K562 (cell line): ENCODE results near the gene TRAPPC1. TPM values are rescaled to one million over a fixed set of nuclear protein-coding genes. Genes with fewer than 3 reads are reported as not detected.
A peak's percentile ranks its signal among the peaks of the same experiment; 100 is the strongest.

Experiments used
- BRD9 ChIP-seq: fragments of 450-650 bp; IDR thresholded peaks from 2 replicates; pipeline ENCODE4 v1.6.1; 2018; ENCODE audit warnings: low read depth; ENCODE audit not compliant: partially characterized antibody
- DMBX1 ChIP-seq: fragments of 250-450 bp; sonication (Bioruptor Pico); IDR thresholded peaks from 2 replicates; pipeline ENCODE4 v1.8.0; 2022; ENCODE audit warnings: inconsistent platforms, mild to moderate bottlenecking, moderate library complexity, borderline replicate concordance
- ESRRA ChIP-seq: fragments of 450-650 bp; IDR thresholded peaks from 2 replicates; pipeline ENCODE4 v1.6.1; 2014; ENCODE audit warnings: low read depth, mild to moderate bottlenecking, moderate library complexity, borderline replicate concordance
- ETS2 ChIP-seq: IDR thresholded peaks from 2 replicates; pipeline ENCODE4 v1.6.1; 2016; ENCODE audit warnings: borderline replicate concordance, missing genetic modification characterization, mild to moderate bottlenecking, moderate library complexity, missing compliant biosample characterization; ENCODE audit not compliant: poor library complexity, severe bottlenecking
- GTF2A2 ChIP-seq: IDR thresholded peaks from 2 replicates; pipeline ENCODE4 v1.6.1; 2016; ENCODE audit warnings: mild to moderate bottlenecking, missing genetic modification characterization, missing compliant biosample characterization
- HNRNPH1 ChIP-seq: fragments of 200-400 bp; formaldehyde crosslinking; optimal IDR thresholded peaks from 2 replicates; pipeline ENCODE3; 2017; ENCODE audit warnings: low read depth, mild to moderate bottlenecking, low read length, moderate library complexity
- MAFK ChIP-seq: IDR thresholded peaks from 2 replicates; pipeline ENCODE4 v1.6.1; 2011; ENCODE audit warnings: low read length, improper control_type of control experiment
- MYNN ChIP-seq, 2 experiments: sonication (generic); formaldehyde crosslinking in 1 of 2; IDR thresholded peaks; 2 replicates each; pipeline versions ENCODE4 v1.5.0 to v1.6.1; 2016 to 2020; ENCODE audit warnings: antibody characterized with exemption in 1 of 2, missing genetic modification reagents in 1 of 2
- SRSF9 ChIP-seq: fragments of 200-400 bp; formaldehyde crosslinking; IDR thresholded peaks from 2 replicates; pipeline ENCODE4 v1.6.1; 2017; ENCODE audit warnings: low read depth, low read length, borderline replicate concordance
- TOE1 ChIP-seq, 2 experiments: fragments of 450-650 bp in 1 of 2; sonication (generic) in 1 of 2; formaldehyde crosslinking in 1 of 2; IDR thresholded peaks; 2 replicates each; pipeline versions ENCODE4 v1.7.1 to v1.8.0; 2016 to 2022; ENCODE audit warnings: borderline replicate concordance in 2 of 2, mild to moderate bottlenecking in 2 of 2, antibody characterized with exemption in 1 of 2, inconsistent platforms in 1 of 2, low read depth in 1 of 2, missing genetic modification reagents in 1 of 2, moderate library complexity in 1 of 2
- YBX1 ChIP-seq: fragments of 450-650 bp; IDR thresholded peaks from 2 replicates; pipeline ENCODE4 v1.7.1; 2016; ENCODE audit warnings: mild to moderate bottlenecking
- ZNF41 ChIP-seq: fragments of 250-450 bp; sonication (Bioruptor Pico); conservative IDR thresholded peaks from 2 replicates; pipeline ENCODE4 v1.4.0; 2020; ENCODE audit warnings: mild to moderate bottlenecking
- ZNF445 ChIP-seq: fragments of 250-450 bp; sonication (Bioruptor Pico); IDR thresholded peaks from 2 replicates; pipeline ENCODE4 v1.4.0; 2020; ENCODE audit warnings: low read depth, mild to moderate bottlenecking, moderate library complexity
- polyA plus RNA-seq, 8 experiments: library from polyadenylated mRNA; depleted of rRNA in 4 of 8; stranded (reverse) in 5 of 8; unstranded in 3 of 8; fragments of >200 nt; fragmentation: Nextera tagmentation in 2 of 8; fragmentation: Illumina TruSeq in 1 of 8; extraction: Ambion mirVana in 2 of 8; extraction: Trizol in 1 of 8; gene quantifications; 2 replicates each; pipeline versions ENCODE4 v1.2.1 to v1.2.3, GENCODE V29; 2011 to 2014; ENCODE audit warnings: inconsistent platforms in 1 of 8, missing spikeins in 1 of 8
- total RNA-seq, 7 experiments: library from RNA; depleted of rRNA in 6 of 7; stranded (reverse); fragments of >200 nt in 6 of 7; fragmentation: Illumina TruSeq in 2 of 7; extraction: Trizol in 2 of 7; gene quantifications; 2 replicates each; pipeline versions ENCODE4 v1.2.1 to v1.2.3, GENCODE V29; 2011 to 2021; ENCODE audit warnings: low replicate concordance in 1 of 7
- TF ChIP-seq, protein P1 (sequence below): fragments of 450-650 bp; IDR thresholded peaks from one replicate; pipeline ENCODE4 v1.6.1; 2018; ENCODE audit warnings: mild to moderate bottlenecking, moderate library complexity; ENCODE audit not compliant: partially characterized antibody
- TF ChIP-seq, protein P2 (sequence below): fragments of 450-650 bp; formaldehyde crosslinking; conservative IDR thresholded peaks from 2 replicates; pipeline ENCODE4 v1.4.0; 2022; ENCODE audit warnings: mild to moderate bottlenecking, missing genetic modification characterization
- TF ChIP-seq, protein P3 (sequence below), 2 experiments: fragments of 450-650 bp in 1 of 2; sonication (generic) in 1 of 2; formaldehyde crosslinking in 1 of 2; IDR thresholded peaks in 1 of 2; conservative IDR thresholded peaks in 1 of 2; 2 replicates each; pipeline versions ENCODE4 v1.6.1 to v1.8.1; 2016 to 2023; ENCODE audit warnings: mild to moderate bottlenecking in 2 of 2, moderate library complexity in 2 of 2, inconsistent platforms in 1 of 2, missing genetic modification reagents in 1 of 2
- TF ChIP-seq, protein P4 (sequence below): IDR thresholded peaks from 3 replicates; pipeline ENCODE4 v1.6.1; 2011; ENCODE audit warnings: borderline replicate concordance, mild to moderate bottlenecking, moderate library complexity; ENCODE audit not compliant: insufficient read length; ENCODE audit errors: extremely low read depth

Gene TRAPPC1
- total and polyA plus RNA-seq, 9 of the 15 experiments (the other 6 are each of a cell fraction or from before 2014, with no cell fraction given), result 11.7 to 82.8 (median 36.2) TPM

DNA sequence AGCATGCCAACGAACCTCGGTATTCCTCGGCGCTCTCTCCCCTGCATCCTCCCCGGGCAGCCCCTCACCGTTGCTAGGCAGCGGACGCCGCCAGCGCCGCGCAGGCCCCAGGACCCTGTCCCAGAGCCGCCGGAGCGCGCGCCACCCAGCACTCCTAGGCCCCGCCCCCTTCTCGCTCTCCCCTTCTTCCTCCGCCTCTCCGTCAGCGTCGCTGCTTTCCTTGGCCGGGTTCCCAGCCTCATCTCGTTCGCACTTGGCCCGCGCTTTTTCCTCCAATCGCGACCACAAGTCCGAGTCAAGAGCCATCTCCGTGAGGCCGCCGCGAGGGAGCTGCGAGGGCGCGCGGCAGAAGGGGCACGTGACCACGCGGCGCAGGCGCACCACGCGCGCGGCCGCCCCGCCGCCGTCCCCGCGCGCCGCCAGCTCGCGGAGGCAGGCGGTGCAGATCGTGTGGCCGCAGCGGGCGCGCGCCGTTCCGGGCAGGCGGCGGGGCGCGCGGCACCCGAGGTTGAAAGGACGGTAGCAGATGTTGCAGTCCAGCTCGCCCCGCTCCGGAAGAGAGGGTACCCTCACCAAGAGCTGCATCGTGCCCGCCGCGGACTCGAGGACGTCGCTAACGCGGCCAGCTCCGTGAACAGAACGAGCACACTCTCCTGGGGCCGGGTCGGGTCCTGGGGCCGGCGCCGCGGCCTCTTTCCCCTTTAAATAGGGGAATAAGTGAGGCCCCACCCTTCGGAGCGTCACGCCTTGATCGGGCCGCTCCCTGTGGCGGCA is 15.9 kb downstream of the TRAPPC1 start, which contains the start of gene RNF227 (continued):
- TF ChIP-seq, protein P1, sequence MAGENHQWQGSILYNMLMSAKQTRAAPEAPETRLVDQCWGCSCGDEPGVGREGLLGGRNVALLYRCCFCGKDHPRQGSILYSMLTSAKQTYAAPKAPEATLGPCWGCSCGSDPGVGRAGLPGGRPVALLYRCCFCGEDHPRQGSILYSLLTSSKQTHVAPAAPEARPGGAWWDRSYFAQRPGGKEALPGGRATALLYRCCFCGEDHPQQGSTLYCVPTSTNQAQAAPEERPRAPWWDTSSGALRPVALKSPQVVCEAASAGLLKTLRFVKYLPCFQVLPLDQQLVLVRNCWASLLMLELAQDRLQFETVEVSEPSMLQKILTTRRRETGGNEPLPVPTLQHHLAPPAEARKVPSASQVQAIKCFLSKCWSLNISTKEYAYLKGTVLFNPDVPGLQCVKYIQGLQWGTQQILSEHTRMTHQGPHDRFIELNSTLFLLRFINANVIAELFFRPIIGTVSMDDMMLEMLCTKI, result no peak
- TF ChIP-seq, protein P2, sequence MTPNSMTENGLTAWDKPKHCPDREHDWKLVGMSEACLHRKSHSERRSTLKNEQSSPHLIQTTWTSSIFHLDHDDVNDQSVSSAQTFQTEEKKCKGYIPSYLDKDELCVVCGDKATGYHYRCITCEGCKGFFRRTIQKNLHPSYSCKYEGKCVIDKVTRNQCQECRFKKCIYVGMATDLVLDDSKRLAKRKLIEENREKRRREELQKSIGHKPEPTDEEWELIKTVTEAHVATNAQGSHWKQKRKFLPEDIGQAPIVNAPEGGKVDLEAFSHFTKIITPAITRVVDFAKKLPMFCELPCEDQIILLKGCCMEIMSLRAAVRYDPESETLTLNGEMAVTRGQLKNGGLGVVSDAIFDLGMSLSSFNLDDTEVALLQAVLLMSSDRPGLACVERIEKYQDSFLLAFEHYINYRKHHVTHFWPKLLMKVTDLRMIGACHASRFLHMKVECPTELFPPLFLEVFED (CRISPR knock-in tag), result no peak
- TF ChIP-seq MAFK (no peak), YBX1 (no peak), DMBX1 (CRISPR knock-in tag) (peak; percentile 13; the same call in 1 of the 2 replicates), BRD9 (no peak), GTF2A2 (no peak), ZNF445 (no peak), TOE1 (IDR thresholded peaks at IDR 0.05; ENCODE audit: borderline replicate concordance) (peak; percentile 73; the same call in 1 of the 2 replicates), TOE1 (CRISPR knock-in tag; IDR thresholded peaks at IDR 0.05; ENCODE audit: borderline replicate concordance, low read depth) (no peak; the same call in 1 of the 2 replicates), MYNN (IDR thresholded peaks at IDR 0.05) (no peak), MYNN (CRISPR knock-in tag; IDR thresholded peaks at IDR 0.05) (no peak), SRSF9 (no peak), ETS2 (no peak), ZNF41 (CRISPR knock-in tag) (no peak), ESRRA (peak; percentile 34; the same call in 1 of the 2 replicates), HNRNPH1 (no peak)
- TF ChIP-seq, protein P3, sequence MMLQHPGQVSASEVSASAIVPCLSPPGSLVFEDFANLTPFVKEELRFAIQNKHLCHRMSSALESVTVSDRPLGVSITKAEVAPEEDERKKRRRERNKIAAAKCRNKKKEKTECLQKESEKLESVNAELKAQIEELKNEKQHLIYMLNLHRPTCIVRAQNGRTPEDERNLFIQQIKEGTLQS (IDR thresholded peaks at IDR 0.05), result no peak
- TF ChIP-seq, protein P3 (CRISPR knock-in tag; conservative IDR thresholded peaks at IDR 0.05), result no peak
- TF ChIP-seq, protein P4, sequence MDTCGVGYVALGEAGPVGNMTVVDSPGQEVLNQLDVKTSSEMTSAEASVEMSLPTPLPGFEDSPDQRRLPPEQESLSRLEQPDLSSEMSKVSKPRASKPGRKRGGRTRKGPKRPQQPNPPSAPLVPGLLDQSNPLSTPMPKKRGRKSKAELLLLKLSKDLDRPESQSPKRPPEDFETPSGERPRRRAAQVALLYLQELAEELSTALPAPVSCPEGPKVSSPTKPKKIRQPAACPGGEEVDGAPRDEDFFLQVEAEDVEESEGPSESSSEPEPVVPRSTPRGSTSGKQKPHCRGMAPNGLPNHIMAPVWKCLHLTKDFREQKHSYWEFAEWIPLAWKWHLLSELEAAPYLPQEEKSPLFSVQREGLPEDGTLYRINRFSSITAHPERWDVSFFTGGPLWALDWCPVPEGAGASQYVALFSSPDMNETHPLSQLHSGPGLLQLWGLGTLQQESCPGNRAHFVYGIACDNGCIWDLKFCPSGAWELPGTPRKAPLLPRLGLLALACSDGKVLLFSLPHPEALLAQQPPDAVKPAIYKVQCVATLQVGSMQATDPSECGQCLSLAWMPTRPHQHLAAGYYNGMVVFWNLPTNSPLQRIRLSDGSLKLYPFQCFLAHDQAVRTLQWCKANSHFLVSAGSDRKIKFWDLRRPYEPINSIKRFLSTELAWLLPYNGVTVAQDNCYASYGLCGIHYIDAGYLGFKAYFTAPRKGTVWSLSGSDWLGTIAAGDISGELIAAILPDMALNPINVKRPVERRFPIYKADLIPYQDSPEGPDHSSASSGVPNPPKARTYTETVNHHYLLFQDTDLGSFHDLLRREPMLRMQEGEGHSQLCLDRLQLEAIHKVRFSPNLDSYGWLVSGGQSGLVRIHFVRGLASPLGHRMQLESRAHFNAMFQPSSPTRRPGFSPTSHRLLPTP, result no peak
